ENCODE results near the gene SLC22A14. TPM values are rescaled to one million over a fixed set of nuclear protein-coding genes. Genes with fewer than 3 reads are reported as not detected.
"Not testable (repeated sequence)": the region's sequence is repeated elsewhere in the genome, so short reads cannot be mapped to it uniquely, and the experiment has no call there.

Gene SLC22A14
- total and polyA plus RNA-seq, 8 donors: 0.12 to 0.35 (median 0.14) TPM; not detected in 4

- TF ChIP-seq CTCF (IDR thresholded peaks at IDR 0.05): no peak
- ATAC-seq: no peak
- WGBS, 2 donors: 73% methylated on average over 10 of the region's 10 CpGs
- H3K4me3 ChIP-seq: no peak overlapping the region
- FAIRE-seq: no peak
- no peak for DNase-seq
- no peak overlapping the region for H3K27ac ChIP-seq
- H3K36me3 ChIP-seq: no peaks in the 10 kb centered on the region
- no peaks in the 10 kb centered on the region for H3K4me1 ChIP-seq
- H3K27me3 ChIP-seq: no peaks in the 10 kb centered on the region
- intact Hi-C loops (cut with DNase I): no loop called here
- H3K9me3 ChIP-seq: no peaks in the 10 kb centered on the region
Measured at GRCh38 chr3:38315488-38316230, 33.6 kb downstream of the SLC22A14 start.

GRCh38 chr3:38316356-38317191 lies 34.5 kb downstream of the SLC22A14 start:
- DNase-seq (no peak), ATAC-seq (no peak), FAIRE-seq (no peak)
- no peak overlapping the region for H3K27ac ChIP-seq
- H3K4me3 ChIP-seq: no peak overlapping the region
- intact Hi-C loops (cut with DNase I): no loop called here
- WGBS, 2 donors: 77 to 79% methylated on average over 22 of the region's 22 CpGs
- H3K36me3 ChIP-seq: no peaks in the 10 kb centered on the region
- no peaks in the 10 kb centered on the region for H3K9me3 ChIP-seq
- H3K4me1 ChIP-seq: no peaks in the 10 kb centered on the region
- no peak for TF ChIP-seq CTCF (IDR thresholded peaks at IDR 0.05)
- H3K27me3 ChIP-seq: no peaks in the 10 kb centered on the region

GRCh38 chr3:38317192-38317759 lies 35.2 kb downstream of the SLC22A14 start:
- Histone ChIP-seq H3K4me1 (no peaks in the 10 kb centered on the region), H3K4me3 (no peak overlapping the region), H3K27ac (no peak overlapping the region), H3K36me3 (no peaks in the 10 kb centered on the region), H3K27me3 (no peaks in the 10 kb centered on the region), H3K9me3 (no peaks in the 10 kb centered on the region)
- ATAC-seq (no peak), DNase-seq (no peak), FAIRE-seq (no peak)
- WGBS, 2 donors: 82 to 88% methylated on average over 7 of the region's 7 CpGs
- TF ChIP-seq CTCF (IDR thresholded peaks at IDR 0.05): no peak
- intact Hi-C loops (cut with DNase I): no loop called here

- ATAC-seq: no peak
- no peak for TF ChIP-seq CTCF (IDR thresholded peaks at IDR 0.05)
- Histone ChIP-seq H3K27me3 (no peaks in the 10 kb centered on the region), H3K27ac (no peak overlapping the region), H3K9me3 (no peaks in the 10 kb centered on the region), H3K4me1 (no peaks in the 10 kb centered on the region), H3K4me3 (no peak overlapping the region), H3K36me3 (no peaks in the 10 kb centered on the region)
- intact Hi-C loops (cut with DNase I): no loop called here
- WGBS, 2 donors: 85 to 88% methylated on average over 8 of the region's 8 CpGs
- FAIRE-seq: no peak
- DNase-seq: no peak
Measured at GRCh38 chr3:38318766-38319671, 36.9 kb downstream of the SLC22A14 start.

- DNase-seq; H3K27me3 ChIP-seq; ATAC-seq; H3K4me1 ChIP-seq; H3K36me3 ChIP-seq; H3K9me3 ChIP-seq; intact Hi-C loops (cut with DNase I); FAIRE-seq; H3K4me3 ChIP-seq; H3K27ac ChIP-seq: not testable (repeated sequence)
- 87 to 91% methylated on average over 4 of the region's 4 CpGs for WGBS, 2 donors
Measured at GRCh38 chr3:38320638-38321037, 38.5 kb downstream of the SLC22A14 start.
